GM12878 (cell line): ENCODE results near the gene ARHGAP21.

Experiments
- NR2F1 ChIP-seq: fragments of 450-650 bp; conservative IDR thresholded peaks from 2 replicates; pipeline ENCODE4 v1.6.1; 2017; ENCODE audit warnings: mild to moderate bottlenecking
- POLR2AphosphoS5 ChIP-seq: IDR thresholded peaks from 2 replicates; pipeline ENCODE4 v1.6.1; 2011; ENCODE audit warnings: mild to moderate bottlenecking, low read length, inconsistent platforms
- TF ChIP-seq, protein P1 (sequence below): IDR thresholded peaks from 2 replicates; pipeline ENCODE4 v1.6.1; 2012; ENCODE audit warnings: improper control_type of control experiment, low read depth, low read length; ENCODE audit not compliant: insufficient replicate concordance
- TF ChIP-seq, protein P2 (sequence below), 3 experiments: IDR thresholded peaks in 2 of 3; conservative IDR thresholded peaks in 1 of 3; 2 replicates each; pipeline ENCODE4 v1.5.1; 2011; ENCODE audit warnings: low read depth in 3 of 3, low read length in 3 of 3, mild to moderate bottlenecking in 3 of 3, control low read depth in 2 of 3, moderate library complexity in 2 of 3, inconsistent platforms in 1 of 3, mixed read lengths in 1 of 3; ENCODE audit not compliant: control insufficient read depth in 2 of 3, insufficient read depth in 1 of 3; ENCODE audit errors: extremely low read depth in 1 of 3

DNA sequence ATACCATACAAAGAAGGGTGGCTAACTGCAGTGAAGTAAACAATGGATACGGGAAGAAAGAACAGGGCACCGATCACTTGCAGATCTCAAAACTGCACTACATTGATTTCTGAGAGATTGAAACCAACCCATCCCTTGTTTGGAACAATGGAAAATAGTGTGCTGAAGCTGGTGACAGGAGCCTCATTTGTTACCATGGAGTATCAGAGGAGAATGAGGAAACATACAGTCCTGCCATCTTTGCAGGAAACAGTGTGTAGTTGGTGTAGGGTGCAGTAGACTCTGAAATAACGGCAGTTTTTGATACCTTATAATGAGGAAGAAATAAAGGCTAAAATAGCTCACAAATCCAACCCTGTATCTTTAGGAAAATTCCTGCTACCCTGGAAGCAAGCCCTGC lies 118.5 kb downstream of the ARHGAP21 start:
- no peak for TF ChIP-seq NR2F1
- TF ChIP-seq, protein P1, sequence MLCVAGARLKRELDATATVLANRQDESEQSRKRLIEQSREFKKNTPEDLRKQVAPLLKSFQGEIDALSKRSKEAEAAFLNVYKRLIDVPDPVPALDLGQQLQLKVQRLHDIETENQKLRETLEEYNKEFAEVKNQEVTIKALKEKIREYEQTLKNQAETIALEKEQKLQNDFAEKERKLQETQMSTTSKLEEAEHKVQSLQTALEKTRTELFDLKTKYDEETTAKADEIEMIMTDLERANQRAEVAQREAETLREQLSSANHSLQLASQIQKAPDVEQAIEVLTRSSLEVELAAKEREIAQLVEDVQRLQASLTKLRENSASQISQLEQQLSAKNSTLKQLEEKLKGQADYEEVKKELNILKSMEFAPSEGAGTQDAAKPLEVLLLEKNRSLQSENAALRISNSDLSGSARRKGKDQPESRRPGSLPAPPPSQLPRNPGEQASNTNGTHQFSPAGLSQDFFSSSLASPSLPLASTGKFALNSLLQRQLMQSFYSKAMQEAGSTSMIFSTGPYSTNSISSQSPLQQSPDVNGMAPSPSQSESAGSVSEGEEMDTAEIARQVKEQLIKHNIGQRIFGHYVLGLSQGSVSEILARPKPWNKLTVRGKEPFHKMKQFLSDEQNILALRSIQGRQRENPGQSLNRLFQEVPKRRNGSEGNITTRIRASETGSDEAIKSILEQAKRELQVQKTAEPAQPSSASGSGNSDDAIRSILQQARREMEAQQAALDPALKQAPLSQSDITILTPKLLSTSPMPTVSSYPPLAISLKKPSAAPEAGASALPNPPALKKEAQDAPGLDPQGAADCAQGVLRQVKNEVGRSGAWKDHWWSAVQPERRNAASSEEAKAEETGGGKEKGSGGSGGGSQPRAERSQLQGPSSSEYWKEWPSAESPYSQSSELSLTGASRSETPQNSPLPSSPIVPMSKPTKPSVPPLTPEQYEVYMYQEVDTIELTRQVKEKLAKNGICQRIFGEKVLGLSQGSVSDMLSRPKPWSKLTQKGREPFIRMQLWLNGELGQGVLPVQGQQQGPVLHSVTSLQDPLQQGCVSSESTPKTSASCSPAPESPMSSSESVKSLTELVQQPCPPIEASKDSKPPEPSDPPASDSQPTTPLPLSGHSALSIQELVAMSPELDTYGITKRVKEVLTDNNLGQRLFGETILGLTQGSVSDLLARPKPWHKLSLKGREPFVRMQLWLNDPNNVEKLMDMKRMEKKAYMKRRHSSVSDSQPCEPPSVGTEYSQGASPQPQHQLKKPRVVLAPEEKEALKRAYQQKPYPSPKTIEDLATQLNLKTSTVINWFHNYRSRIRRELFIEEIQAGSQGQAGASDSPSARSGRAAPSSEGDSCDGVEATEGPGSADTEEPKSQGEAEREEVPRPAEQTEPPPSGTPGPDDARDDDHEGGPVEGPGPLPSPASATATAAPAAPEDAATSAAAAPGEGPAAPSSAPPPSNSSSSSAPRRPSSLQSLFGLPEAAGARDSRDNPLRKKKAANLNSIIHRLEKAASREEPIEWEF: no peak
- TF ChIP-seq, protein P2, sequence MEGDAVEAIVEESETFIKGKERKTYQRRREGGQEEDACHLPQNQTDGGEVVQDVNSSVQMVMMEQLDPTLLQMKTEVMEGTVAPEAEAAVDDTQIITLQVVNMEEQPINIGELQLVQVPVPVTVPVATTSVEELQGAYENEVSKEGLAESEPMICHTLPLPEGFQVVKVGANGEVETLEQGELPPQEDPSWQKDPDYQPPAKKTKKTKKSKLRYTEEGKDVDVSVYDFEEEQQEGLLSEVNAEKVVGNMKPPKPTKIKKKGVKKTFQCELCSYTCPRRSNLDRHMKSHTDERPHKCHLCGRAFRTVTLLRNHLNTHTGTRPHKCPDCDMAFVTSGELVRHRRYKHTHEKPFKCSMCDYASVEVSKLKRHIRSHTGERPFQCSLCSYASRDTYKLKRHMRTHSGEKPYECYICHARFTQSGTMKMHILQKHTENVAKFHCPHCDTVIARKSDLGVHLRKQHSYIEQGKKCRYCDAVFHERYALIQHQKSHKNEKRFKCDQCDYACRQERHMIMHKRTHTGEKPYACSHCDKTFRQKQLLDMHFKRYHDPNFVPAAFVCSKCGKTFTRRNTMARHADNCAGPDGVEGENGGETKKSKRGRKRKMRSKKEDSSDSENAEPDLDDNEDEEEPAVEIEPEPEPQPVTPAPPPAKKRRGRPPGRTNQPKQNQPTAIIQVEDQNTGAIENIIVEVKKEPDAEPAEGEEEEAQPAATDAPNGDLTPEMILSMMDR (IDR thresholded peaks at IDR 0.05 in 2 of 3, conservative IDR thresholded peaks at IDR 0.05 in 1 of 3; ENCODE audit: control insufficient read depth in 2 of 3, extremely low read depth in 1 of 3, insufficient read depth in 1 of 3, low read depth in 3 of 3, low read length in 3 of 3): no peak
- no peak for TF ChIP-seq POLR2AphosphoS5
